Osteocyte (in vitro differentiated cells): ENCODE results near the gene HIVEP3. TPM values are rescaled to one million over a fixed set of nuclear protein-coding genes. Genes with fewer than 3 reads are reported as not detected.

Source experiments
- DNase-seq: peaks from one replicate; pipeline ENCODE4 v3.0.0; 2021; ENCODE audit warnings: mixed read lengths; ENCODE audit not compliant: unreplicated experiment; ENCODE audit errors: extremely low spot score
- H3K27ac Mint-ChIP-seq: one replicate; pipeline ENCODE4 v1.8.0; 2021; ENCODE audit warnings: mild to moderate bottlenecking, mixed read lengths; ENCODE audit not compliant: unreplicated experiment
- H3K27me3 Mint-ChIP-seq: one replicate; pipeline ENCODE4 v1.8.0; 2021; ENCODE audit warnings: mixed read lengths; ENCODE audit not compliant: unreplicated experiment
- H3K36me3 Mint-ChIP-seq: one replicate; pipeline ENCODE4 v1.8.0; 2021; ENCODE audit warnings: mixed read lengths; ENCODE audit not compliant: unreplicated experiment
- H3K4me1 Mint-ChIP-seq: one replicate; pipeline ENCODE4 v1.8.0; 2021; ENCODE audit warnings: mixed read lengths; ENCODE audit not compliant: unreplicated experiment
- H3K4me3 Mint-ChIP-seq: one replicate; pipeline ENCODE4 v1.8.0; 2021; ENCODE audit warnings: mild to moderate bottlenecking, moderate library complexity, mixed read lengths; ENCODE audit not compliant: unreplicated experiment
- H3K9me3 Mint-ChIP-seq: one replicate; pipeline ENCODE4 v1.8.0; 2021; ENCODE audit warnings: mixed read lengths; ENCODE audit not compliant: unreplicated experiment
- long read RNA-seq: library from polyadenylated mRNA; unstranded; transcript quantifications from one replicate; pipeline ENCODE4 v2.0.0, GENCODE V29; 2021
- total RNA-seq: library from RNA; stranded (reverse); gene quantifications from 2 replicates; pipeline ENCODE4 v1.2.1, GENCODE V29; 2021
- TF ChIP-seq, protein P1 (sequence below): fragments of 200-600 bp; sonication (generic); IDR thresholded peaks from 2 replicates; pipeline ENCODE4 v1.5.0; 2021; ENCODE audit warnings: antibody characterized with exemption, mild to moderate bottlenecking, moderate library complexity

Gene HIVEP3
- 0.78 and 0.97 TPM in 2 replicates for total RNA-seq
- long read RNA-seq = 0 reads

DNA sequence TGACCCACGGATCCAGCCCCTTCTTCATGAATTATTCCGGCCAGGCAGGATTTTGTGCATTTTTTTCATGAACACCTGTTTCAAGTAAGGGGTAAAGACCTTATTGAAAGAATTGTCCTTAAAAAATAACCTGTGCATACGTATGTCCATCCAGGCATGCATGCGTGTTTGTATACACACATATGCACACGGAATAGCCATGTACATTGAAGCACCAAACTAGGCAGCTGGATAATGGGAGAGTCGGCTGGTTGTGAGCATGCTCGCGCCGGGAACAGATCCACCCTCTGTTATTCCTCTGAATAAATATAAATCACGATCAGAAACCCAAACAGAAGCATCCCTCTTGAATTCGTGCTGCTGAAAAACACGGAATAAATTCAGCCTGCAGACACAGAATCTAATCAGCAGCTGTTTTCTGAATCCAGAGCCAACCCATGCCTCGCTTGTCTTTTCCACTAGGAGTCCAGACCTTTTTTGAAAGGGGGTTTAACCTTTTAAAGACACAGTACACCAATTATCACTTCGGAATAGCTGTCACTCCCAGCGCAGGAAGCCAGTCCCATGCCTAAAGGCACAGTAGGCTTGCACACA lies at the start of gene HIVEP3:
Gene HIVEP3 (minus strand): TSS at position 473 of the 594 bp plus-strand sequence.
- no peaks in the 10 kb centered on the region for H3K9me3 Mint-ChIP-seq
- H3K4me1 Mint-ChIP-seq = peaks cover 35% of the 10 kb centered on the region
- H3K27me3 Mint-ChIP-seq = peaks cover 21% of the 10 kb centered on the region
- no peaks in the 10 kb centered on the region for H3K36me3 Mint-ChIP-seq
- H3K4me3 Mint-ChIP-seq = peak within 1 kb of the TSS; percentile 72
- DNase-seq = no peak
- TF ChIP-seq, protein P1, sequence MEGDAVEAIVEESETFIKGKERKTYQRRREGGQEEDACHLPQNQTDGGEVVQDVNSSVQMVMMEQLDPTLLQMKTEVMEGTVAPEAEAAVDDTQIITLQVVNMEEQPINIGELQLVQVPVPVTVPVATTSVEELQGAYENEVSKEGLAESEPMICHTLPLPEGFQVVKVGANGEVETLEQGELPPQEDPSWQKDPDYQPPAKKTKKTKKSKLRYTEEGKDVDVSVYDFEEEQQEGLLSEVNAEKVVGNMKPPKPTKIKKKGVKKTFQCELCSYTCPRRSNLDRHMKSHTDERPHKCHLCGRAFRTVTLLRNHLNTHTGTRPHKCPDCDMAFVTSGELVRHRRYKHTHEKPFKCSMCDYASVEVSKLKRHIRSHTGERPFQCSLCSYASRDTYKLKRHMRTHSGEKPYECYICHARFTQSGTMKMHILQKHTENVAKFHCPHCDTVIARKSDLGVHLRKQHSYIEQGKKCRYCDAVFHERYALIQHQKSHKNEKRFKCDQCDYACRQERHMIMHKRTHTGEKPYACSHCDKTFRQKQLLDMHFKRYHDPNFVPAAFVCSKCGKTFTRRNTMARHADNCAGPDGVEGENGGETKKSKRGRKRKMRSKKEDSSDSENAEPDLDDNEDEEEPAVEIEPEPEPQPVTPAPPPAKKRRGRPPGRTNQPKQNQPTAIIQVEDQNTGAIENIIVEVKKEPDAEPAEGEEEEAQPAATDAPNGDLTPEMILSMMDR = no peak
- no peak within 1 kb of the TSS for H3K27ac Mint-ChIP-seq

DNA sequence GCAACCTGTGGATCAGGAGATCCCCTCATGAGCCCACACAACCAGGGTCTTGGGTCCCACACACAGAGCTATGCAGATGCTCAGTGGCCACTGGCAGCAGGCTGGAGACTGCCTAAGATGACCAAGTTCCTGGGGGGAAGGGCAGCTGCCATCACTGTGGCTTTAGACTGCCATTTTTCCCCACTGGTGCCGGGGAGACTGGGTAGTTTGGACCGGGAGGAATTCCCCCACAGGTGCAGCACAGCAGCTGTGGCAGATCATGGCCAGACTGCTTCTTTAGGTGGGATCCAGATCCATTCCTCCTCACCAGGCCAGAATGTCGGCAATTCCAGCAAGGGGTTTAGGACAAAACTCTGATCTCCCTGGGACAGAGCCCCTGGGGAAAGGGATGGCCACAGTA lies 45.7 kb upstream of the HIVEP3 start:
- Mint-ChIP-seq H3K36me3 (no peaks in the 10 kb centered on the region), H3K9me3 (peaks cover 10% of the 10 kb centered on the region), H3K4me1 (no peaks in the 10 kb centered on the region), H3K4me3 (no peak overlapping the region), H3K27me3 (peaks cover 50% of the 10 kb centered on the region), H3K27ac (no peak overlapping the region)
- DNase-seq = peak; percentile 51
- TF ChIP-seq, protein P1 = no peak

DNA sequence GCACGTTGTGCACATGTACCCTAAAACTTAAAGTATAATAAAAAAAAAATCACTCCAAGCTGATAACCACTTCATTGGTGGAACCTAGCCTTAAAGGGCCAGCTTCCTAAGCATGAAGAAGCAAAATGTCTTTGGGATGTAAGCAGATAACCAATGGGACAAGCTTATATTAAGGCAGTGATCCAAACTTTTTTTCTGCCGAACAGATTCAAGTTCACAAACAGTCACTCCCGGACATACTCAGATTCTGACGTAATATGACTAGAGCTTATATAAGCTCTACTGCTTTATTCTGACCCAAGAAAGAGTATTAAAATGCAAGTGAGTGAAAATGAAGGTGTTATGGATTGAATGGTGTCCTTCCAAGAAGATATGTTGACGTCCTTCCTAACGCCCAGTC lies 44.9 kb upstream of the HIVEP3 start:
- no peak overlapping the region for H3K4me3 Mint-ChIP-seq
- DNase-seq = no peak
- TF ChIP-seq, protein P1 = no peak
- H3K4me1 Mint-ChIP-seq = no peaks in the 10 kb centered on the region
- peaks cover 10% of the 10 kb centered on the region for H3K9me3 Mint-ChIP-seq
- no peaks in the 10 kb centered on the region for H3K36me3 Mint-ChIP-seq
- peaks cover 42% of the 10 kb centered on the region for H3K27me3 Mint-ChIP-seq
- H3K27ac Mint-ChIP-seq = no peak overlapping the region

DNA sequence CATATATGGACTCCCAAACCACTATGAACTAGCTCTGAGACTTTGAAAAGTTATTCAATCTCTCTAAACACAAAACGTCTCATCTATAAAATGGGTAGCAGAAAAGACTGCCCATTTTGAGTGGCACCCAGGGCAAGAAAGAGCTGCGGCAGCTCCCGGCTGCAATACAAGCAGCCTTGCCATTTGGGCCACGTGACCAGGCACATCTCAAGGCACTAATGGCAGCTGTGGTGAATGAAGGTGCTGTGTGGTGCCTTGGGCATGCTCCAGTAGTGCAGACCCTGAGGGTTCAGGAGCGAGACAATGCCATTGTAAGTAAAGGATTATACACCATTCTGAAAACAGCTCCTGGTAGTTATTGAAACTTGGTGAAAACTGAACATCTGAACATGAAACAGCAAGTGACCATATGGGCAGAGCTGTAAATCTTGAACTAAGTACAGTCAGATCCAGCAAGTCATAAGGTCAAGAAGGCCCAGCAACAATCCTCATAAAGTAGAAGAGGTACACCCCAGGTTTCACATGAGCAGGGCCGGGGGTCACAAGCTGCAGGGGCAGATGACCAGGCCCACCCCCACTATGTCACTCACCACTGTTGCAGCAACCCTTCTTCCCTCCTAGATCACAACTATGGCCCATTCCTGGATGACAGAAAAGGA lies 39.4 kb upstream of the HIVEP3 start:
- H3K27me3 Mint-ChIP-seq = peaks cover 18% of the 10 kb centered on the region
- H3K36me3 Mint-ChIP-seq = no peaks in the 10 kb centered on the region
- H3K27ac Mint-ChIP-seq = no peak overlapping the region
- TF ChIP-seq, protein P1 = no peak
- no peaks in the 10 kb centered on the region for H3K9me3 Mint-ChIP-seq
- no peak overlapping the region for H3K4me3 Mint-ChIP-seq
- H3K4me1 Mint-ChIP-seq = peaks cover 21% of the 10 kb centered on the region
- no peak for DNase-seq

DNA sequence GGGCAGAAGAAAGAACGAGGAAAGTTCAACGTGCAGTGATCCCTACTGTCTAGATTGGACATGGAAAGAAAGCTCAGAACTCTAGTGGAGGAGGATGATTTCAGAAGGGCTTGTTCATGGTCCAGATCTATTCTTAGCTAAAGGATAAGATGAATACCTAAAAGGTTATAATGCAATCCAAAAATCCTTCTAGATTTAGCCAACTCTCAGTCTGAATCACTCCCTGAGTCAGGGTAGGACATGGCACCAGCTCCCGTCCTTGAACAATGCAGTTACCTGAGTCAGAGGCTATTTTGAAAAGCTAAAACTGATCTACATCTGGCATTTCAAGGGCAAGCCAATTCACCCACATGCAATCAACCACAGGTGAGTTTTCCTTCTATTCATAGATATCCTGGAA lies 38.8 kb upstream of the HIVEP3 start:
- Mint-ChIP-seq H3K9me3 (no peaks in the 10 kb centered on the region), H3K36me3 (no peaks in the 10 kb centered on the region), H3K4me3 (no peak overlapping the region), H3K27ac (no peak overlapping the region), H3K27me3 (peaks cover 18% of the 10 kb centered on the region), H3K4me1 (peaks cover 21% of the 10 kb centered on the region)
- no peak for DNase-seq
- TF ChIP-seq, protein P1 = no peak
